ENCODE results near the gene EVC2. TPM values are rescaled to one million over a fixed set of nuclear protein-coding genes. Genes with fewer than 3 reads are reported as not detected.

EVC2 gene
- polyA plus RNA-seq, 1 donor (not counting 4 experiments of a cell fraction or from before 2014, with no cell fraction given), result 1.7 TPM

DNA sequence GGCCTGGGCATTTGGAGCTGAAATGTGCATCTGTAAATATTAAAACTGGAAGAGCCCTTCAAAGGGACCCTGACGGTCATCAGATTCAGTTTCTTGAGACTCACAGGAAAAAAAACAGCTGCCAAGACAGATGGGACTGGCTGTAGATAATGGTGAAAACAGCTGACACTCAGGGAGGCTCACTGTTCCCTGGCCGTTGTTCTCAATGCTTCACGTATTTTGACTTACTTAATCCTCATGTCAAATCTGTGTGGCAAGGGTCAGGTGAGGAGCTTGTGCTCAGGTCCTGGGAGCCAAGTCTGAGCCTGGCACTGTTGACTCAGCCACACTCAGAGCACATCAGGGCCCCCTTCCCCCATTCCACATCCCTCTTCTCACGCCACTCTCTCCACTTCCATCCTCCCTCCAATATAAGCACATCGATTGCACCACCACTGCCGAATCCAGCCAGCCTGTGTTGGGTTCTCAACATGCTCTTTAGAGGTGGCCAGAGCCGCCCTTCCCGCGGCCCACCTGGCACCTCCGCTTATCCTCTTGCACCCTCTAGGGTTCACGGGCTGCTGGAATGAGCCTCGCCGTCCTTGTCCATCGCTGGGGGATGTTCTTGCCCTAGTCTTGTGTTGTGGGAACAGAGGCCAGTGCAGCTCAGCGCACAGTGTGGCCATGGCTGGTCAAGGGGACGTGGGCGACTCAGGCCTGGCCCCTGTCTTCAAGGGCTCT, 42.7 kb upstream of the EVC2 start:
- TF ChIP-seq, protein P1, sequence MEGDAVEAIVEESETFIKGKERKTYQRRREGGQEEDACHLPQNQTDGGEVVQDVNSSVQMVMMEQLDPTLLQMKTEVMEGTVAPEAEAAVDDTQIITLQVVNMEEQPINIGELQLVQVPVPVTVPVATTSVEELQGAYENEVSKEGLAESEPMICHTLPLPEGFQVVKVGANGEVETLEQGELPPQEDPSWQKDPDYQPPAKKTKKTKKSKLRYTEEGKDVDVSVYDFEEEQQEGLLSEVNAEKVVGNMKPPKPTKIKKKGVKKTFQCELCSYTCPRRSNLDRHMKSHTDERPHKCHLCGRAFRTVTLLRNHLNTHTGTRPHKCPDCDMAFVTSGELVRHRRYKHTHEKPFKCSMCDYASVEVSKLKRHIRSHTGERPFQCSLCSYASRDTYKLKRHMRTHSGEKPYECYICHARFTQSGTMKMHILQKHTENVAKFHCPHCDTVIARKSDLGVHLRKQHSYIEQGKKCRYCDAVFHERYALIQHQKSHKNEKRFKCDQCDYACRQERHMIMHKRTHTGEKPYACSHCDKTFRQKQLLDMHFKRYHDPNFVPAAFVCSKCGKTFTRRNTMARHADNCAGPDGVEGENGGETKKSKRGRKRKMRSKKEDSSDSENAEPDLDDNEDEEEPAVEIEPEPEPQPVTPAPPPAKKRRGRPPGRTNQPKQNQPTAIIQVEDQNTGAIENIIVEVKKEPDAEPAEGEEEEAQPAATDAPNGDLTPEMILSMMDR (optimal IDR thresholded peaks at IDR 0.05 in 1 of 3, IDR thresholded peaks at IDR 0.05 in 1 of 3, conservative IDR thresholded peaks at IDR 0.05 in 1 of 3; ENCODE audit: extremely low read depth in 1 of 3, insufficient read depth in 2 of 3, low read length in 3 of 3), result no peak
- no peak for TF ChIP-seq EZH2 (IDR thresholded peaks at IDR 0.05; ENCODE audit: low read length)
- Histone ChIP-seq H4K20me1 (ENCODE audit: control insufficient read depth, extremely low read depth, insufficient read depth, low read length) (no peaks in the 10 kb centered on the region), H3K4me3 (ENCODE audit: control insufficient read depth in 2 of 3, extremely low read depth in 1 of 3, insufficient read depth in 2 of 3, low read depth in 1 of 3, low read length in 3 of 3) (no peak overlapping the region), H3K9ac (ENCODE audit: control insufficient read depth, extremely low read depth, insufficient read depth, low read length) (no peak overlapping the region), H3K36me3 (ENCODE audit: control insufficient read depth in 2 of 2, extremely low read depth in 1 of 2, insufficient read depth in 2 of 2, low read length in 2 of 2) (peaks cover 24 to 59% of the 10 kb centered on the region in 2 experiments), H3K4me2 (ENCODE audit: control insufficient read depth, extremely low read depth, insufficient read depth, low read depth, low read length) (no peak overlapping the region), H2AFZ (ENCODE audit: control insufficient read depth, low read length) (no peak overlapping the region), H3K9me1 (ENCODE audit: control insufficient read depth, extremely low read depth, insufficient read depth, low read length) (no peaks in the 10 kb centered on the region), H3K79me2 (ENCODE audit: control insufficient read depth, insufficient read depth, low read length) (no peaks in the 10 kb centered on the region), H3K27me3 (ENCODE audit: control insufficient read depth, extremely low read depth, insufficient read depth, low read length) (no peaks in the 10 kb centered on the region), H3K4me1 (ENCODE audit: control insufficient read depth, extremely low read depth, insufficient read depth, low read length) (peaks cover 25% of the 10 kb centered on the region), H3K9me3 (ENCODE audit: control insufficient read depth, low read depth, low read length) (no peaks in the 10 kb centered on the region), H3K27ac (ENCODE audit: control insufficient read depth, insufficient read depth, low read length) (no peak overlapping the region)
- dilution Hi-C loops (cut with MboI; ENCODE audit: extremely low pct_ligation_motif_present, low sequenced_read_pairs), result no loop called here
- FAIRE-seq (peak; percentile 41), DNase-seq (ENCODE audit: low read depth, low spot score) (no peak)

DNA sequence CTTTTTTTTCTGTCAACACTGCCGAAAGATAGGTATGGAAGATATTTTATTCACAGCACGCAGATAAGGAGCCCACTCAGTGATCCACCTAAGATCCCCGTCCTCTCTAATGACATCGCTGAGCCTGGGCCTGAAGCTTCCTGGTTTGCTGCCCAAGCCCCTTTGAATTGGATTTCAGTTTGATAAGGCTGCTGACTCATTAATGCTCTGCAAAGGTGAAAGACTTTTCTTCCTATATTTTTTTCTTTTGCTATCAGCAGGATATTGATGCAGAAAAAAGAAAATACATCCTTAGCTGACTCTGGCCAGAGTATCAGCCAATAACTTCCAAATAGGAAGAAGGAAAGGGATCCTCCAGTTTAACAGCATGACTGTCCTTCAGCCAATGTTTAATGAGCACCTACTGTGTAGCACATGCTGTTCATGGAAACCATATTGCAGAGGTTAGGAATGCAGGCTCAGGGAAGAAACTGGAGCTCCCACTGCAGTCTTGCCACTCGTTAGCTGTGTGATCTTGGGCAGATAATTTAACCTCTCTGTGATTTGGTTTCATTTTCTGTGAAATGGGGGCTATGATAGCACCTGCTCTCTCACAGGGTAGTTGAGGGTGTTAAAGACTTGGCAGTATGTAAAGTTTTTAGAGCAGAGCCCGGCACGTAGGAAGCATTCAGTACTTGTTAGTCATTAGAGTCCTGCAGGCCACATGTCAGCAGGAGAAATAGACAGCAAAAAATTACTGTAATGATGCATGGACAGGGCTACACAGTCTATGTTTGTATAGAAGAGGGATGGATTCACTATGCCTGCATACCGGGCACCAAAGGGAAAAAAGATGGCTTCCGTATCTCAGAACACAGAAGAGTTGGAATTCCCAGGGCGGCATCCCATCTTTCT, 41.9 kb upstream of the EVC2 start:
- dilution Hi-C loops (cut with MboI; ENCODE audit: extremely low pct_ligation_motif_present, low sequenced_read_pairs), result no loop called here
- Histone ChIP-seq H2AFZ (ENCODE audit: control insufficient read depth, low read length) (no peak overlapping the region), H3K4me2 (ENCODE audit: control insufficient read depth, extremely low read depth, insufficient read depth, low read depth, low read length) (no peak overlapping the region), H3K9me1 (ENCODE audit: control insufficient read depth, extremely low read depth, insufficient read depth, low read length) (no peaks in the 10 kb centered on the region), H3K27ac (ENCODE audit: control insufficient read depth, insufficient read depth, low read length) (no peak overlapping the region), H3K4me1 (ENCODE audit: control insufficient read depth, extremely low read depth, insufficient read depth, low read length) (peaks cover 25% of the 10 kb centered on the region), H3K9me3 (ENCODE audit: control insufficient read depth, low read depth, low read length) (no peaks in the 10 kb centered on the region), H3K27me3 (ENCODE audit: control insufficient read depth, extremely low read depth, insufficient read depth, low read length) (no peaks in the 10 kb centered on the region), H3K79me2 (ENCODE audit: control insufficient read depth, insufficient read depth, low read length) (no peaks in the 10 kb centered on the region), H3K36me3 (ENCODE audit: control insufficient read depth in 2 of 2, extremely low read depth in 1 of 2, insufficient read depth in 2 of 2, low read length in 2 of 2) (peaks cover 24 to 51% of the 10 kb centered on the region in 2 experiments), H4K20me1 (ENCODE audit: control insufficient read depth, extremely low read depth, insufficient read depth, low read length) (no peaks in the 10 kb centered on the region), H3K4me3 (ENCODE audit: control insufficient read depth in 2 of 3, extremely low read depth in 1 of 3, insufficient read depth in 2 of 3, low read depth in 1 of 3, low read length in 3 of 3) (no peak overlapping the region), H3K9ac (ENCODE audit: control insufficient read depth, extremely low read depth, insufficient read depth, low read length) (no peak overlapping the region)
- DNase-seq (ENCODE audit: low read depth, low spot score) (no peak), FAIRE-seq (no peak)
- TF ChIP-seq, protein P1 (optimal IDR thresholded peaks at IDR 0.05 in 1 of 3, IDR thresholded peaks at IDR 0.05 in 1 of 3, conservative IDR thresholded peaks at IDR 0.05 in 1 of 3; ENCODE audit: extremely low read depth in 1 of 3, insufficient read depth in 2 of 3, low read length in 3 of 3), result no peak
- TF ChIP-seq EZH2 (IDR thresholded peaks at IDR 0.05; ENCODE audit: low read length), result no peak
